PC-3 (cell line): ENCODE measurements around the gene CYS1. TPM values are rescaled to one million over a fixed set of nuclear protein-coding genes. Genes with fewer than 3 reads are reported as not detected.

Experiments
- ATAC-seq: fragments of 200-7000 bp; cut with Tn5 transposase; 2 replicates; pipeline ENCODE4 v1.9.1; 2020; ENCODE audit warnings: mild to moderate bottlenecking, moderate library complexity
- BruUV-seq: library from RNA; stranded (reverse); fragments of 400-500 nt; replicated peaks from 2 replicates; lab custom pipeline; 2021; lab: Mats Ljungman, UMichigan
- CTCF ChIA-PET: fragments of 300-600 bp; sonication (Branson Sonifier 250); formaldehyde crosslinking; loops from one replicate; lab custom pipeline; 2022; ENCODE audit warnings: antibody characterized with exemption; lab: Charles Lee
- POLR2A ChIA-PET: fragments of 300-600 bp; sonication (Branson Sonifier 250); formaldehyde crosslinking; loops from one replicate; lab custom pipeline; 2022; ENCODE audit warnings: antibody characterized with exemption; ENCODE audit not compliant: unreplicated experiment; lab: Charles Lee
- DNase-seq: peaks from one replicate; pipeline ENCODE4 v3.0.0-alpha.2; 2015
- H2AFZ ChIP-seq: fragments of 300-600 bp; sonication (generic); 2 replicates; pipeline ENCODE4 v1.6.0; 2016; ENCODE audit warnings: antibody characterized with exemption, low read length
- H3F3A ChIP-seq: fragments of 300-600 bp; sonication (generic); one replicate; pipeline ENCODE4 v1.6.0; 2017; ENCODE audit warnings: antibody characterized with exemption, low read length, control low read depth, mild to moderate bottlenecking; ENCODE audit not compliant: unreplicated experiment
- H3K27ac ChIP-seq: fragments of 300-600 bp; sonication (generic); 2 replicates; pipeline ENCODE4 v1.5.1; 2016; ENCODE audit warnings: mild to moderate bottlenecking, low read length
- H3K27me3 ChIP-seq: fragments of 300-600 bp; sonication (generic); 2 replicates; pipeline ENCODE4 v1.6.1; 2016; ENCODE audit warnings: low read length, mixed read lengths
- H3K36me3 ChIP-seq: fragments of 300-600 bp; sonication (generic); 2 replicates; pipeline ENCODE4 v1.6.1; 2016; ENCODE audit warnings: low read depth, mixed run types, low read length, mixed read lengths
- H3K4me1 ChIP-seq: fragments of 300-600 bp; sonication (generic); 2 replicates; pipeline ENCODE4 v1.5.1; 2016; ENCODE audit warnings: low read length; ENCODE audit not compliant: insufficient read depth
- H3K4me2 ChIP-seq: fragments of 300-600 bp; sonication (generic); 2 replicates; pipeline ENCODE4 v1.6.0; 2016; ENCODE audit warnings: low read length
- H3K4me3 ChIP-seq: fragments of 300-600 bp; sonication (generic); 2 replicates; pipeline ENCODE4 v1.5.1; 2016; ENCODE audit warnings: mild to moderate bottlenecking, low read length, mixed read lengths
- H3K79me2 ChIP-seq: fragments of 300-600 bp; sonication (generic); 2 replicates; pipeline ENCODE4 v1.6.1; 2017; ENCODE audit warnings: low read length, mixed read lengths
- H3K9ac ChIP-seq: fragments of 300-600 bp; sonication (generic); 2 replicates; pipeline ENCODE4 v1.6.0; 2016; ENCODE audit warnings: mild to moderate bottlenecking, low read length
- H3K9me2 ChIP-seq: fragments of 300-600 bp; sonication (generic); replicated peaks from 2 replicates; pipeline ENCODE4 v1.6.1; 2016; ENCODE audit warnings: mixed run types, low read length, mixed read lengths
- H3K9me3 ChIP-seq: fragments of 300-600 bp; sonication (generic); 2 replicates; pipeline ENCODE4 v1.6.1; 2016; ENCODE audit warnings: low read length, mixed read lengths
- H4K20me1 ChIP-seq: fragments of 300-600 bp; sonication (generic); 2 replicates; pipeline ENCODE4 v1.6.1; 2016; ENCODE audit warnings: low read length, mixed read lengths
- CTCF ChIP-seq: fragments of 300-600 bp; sonication (generic); conservative IDR thresholded peaks from 2 replicates; pipeline ENCODE4 v1.5.1; 2017; ENCODE audit warnings: antibody characterized with exemption, low read depth, mild to moderate bottlenecking, low read length
- EZH2 ChIP-seq: fragments of 300-600 bp; sonication (generic); IDR thresholded peaks from one replicate; pipeline ENCODE4 v1.6.1; 2017; ENCODE audit warnings: antibody characterized with exemption, mild to moderate bottlenecking, low read length; ENCODE audit not compliant: unreplicated experiment
- EZH2phosphoT487 ChIP-seq: fragments of 300-600 bp; sonication (generic); IDR thresholded peaks from 2 replicates; pipeline ENCODE4 v1.6.1; 2018; ENCODE audit warnings: mild to moderate bottlenecking, antibody characterized with exemption, low read length, borderline replicate concordance
- intact Hi-C: fragments of 100-400 bp; cut with micrococcal nuclease; formaldehyde crosslinking; loops from 2 replicates; pipeline ENCODE4 v1.9.0; 2023
- total RNA-seq: library from RNA; depleted of rRNA; stranded (reverse); fragments of >200 nt; gene quantifications from 2 replicates; pipeline ENCODE4 v1.2.3, GENCODE V29; 2014

CYS1 gene
- total RNA-seq, 1 experiment from 2014 or later: 0.15 TPM

DNA sequence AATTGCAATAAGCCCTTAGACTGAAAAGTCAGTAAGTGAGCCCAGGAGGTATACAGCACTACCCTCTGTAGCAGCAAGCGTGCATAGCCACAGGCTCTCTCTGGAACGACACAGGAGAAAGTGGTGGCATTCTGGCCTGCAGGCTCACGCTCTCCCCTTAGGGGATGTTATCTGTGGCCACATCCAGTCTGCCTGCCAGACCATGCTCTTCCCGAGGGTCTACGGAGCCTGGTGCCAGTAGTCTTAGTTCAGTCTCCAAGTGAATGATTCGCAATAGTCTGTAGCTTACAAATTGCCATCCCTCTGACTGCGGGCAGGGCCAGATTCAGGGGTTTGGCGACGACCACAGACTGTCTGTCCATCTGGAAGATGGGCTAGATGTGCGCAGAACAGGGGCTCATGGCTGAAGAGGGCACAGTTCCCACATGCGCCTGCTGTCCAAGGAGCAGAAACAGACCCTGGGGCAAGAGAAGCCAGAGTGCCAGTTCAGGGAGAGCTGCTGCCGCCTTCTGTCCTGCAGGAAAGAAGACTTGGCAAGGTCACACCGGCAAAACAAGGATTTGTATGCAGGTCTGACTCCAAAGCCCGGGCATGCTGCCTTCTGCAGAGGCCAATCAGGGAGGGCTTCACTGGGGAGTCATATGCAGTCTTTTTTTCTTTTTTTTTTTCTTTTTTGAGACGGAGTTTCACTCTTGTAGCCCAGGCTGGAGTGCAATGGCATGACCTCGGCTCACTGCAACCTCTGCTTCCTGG, 40.4 kb downstream of the CYS1 start:
- intact Hi-C loops: no loop called here
- no peak for TF ChIP-seq EZH2phosphoT487
- no peak for TF ChIP-seq EZH2
- no peak for TF ChIP-seq CTCF
- Histone ChIP-seq H3K79me2 (peaks cover 8% of the 10 kb centered on the region), H3K4me3 (no peak overlapping the region), H2AFZ (no peak overlapping the region), H3K4me2 (no peak overlapping the region), H3K27ac (no peak overlapping the region), H3K9me3 (no peaks in the 10 kb centered on the region), H3K27me3 (no peaks in the 10 kb centered on the region), H4K20me1 (no peaks in the 10 kb centered on the region), H3K4me1 (peaks cover 17% of the 10 kb centered on the region), H3K36me3 (no peaks in the 10 kb centered on the region), H3K9ac (no peak overlapping the region), H3K9me2 (no peaks in the 10 kb centered on the region), H3F3A (no peaks in the 10 kb centered on the region)
- BruUV-seq: no TSS peak
- POLR2A ChIA-PET: no interaction called here
- DNase-seq (no peak), ATAC-seq (no peak)
- CTCF ChIA-PET: no interaction called here

DNA sequence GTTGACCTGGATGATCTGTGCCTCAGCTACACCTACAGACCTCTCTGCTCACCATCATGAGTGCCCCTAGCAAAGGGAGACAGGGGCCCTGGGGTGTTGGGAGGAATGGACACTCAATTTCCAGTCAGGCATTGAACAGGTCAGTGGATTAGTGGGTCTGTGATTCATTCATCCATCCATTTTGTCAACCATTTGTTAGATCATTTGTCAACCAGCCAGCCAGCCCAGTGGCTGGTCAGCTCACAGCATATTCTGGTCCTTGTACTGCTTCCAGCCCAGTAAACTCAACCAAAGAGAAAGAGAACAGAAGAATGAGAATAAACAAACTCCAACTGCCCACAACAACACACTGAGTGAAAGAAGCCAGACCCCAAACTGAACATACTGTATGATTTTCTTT, 41.5 kb downstream of the CYS1 start:
- intact Hi-C loops: no loop called here
- TF ChIP-seq CTCF (no peak), EZH2phosphoT487 (no peak), EZH2 (no peak)
- Histone ChIP-seq H2AFZ (no peak overlapping the region), H4K20me1 (no peaks in the 10 kb centered on the region), H3K4me3 (no peak overlapping the region), H3K9me2 (no peaks in the 10 kb centered on the region), H3K27ac (no peak overlapping the region), H3F3A (no peaks in the 10 kb centered on the region), H3K79me2 (no peaks in the 10 kb centered on the region), H3K36me3 (no peaks in the 10 kb centered on the region), H3K4me1 (peaks cover 12% of the 10 kb centered on the region), H3K27me3 (no peaks in the 10 kb centered on the region), H3K9ac (no peak overlapping the region), H3K4me2 (no peak overlapping the region), H3K9me3 (no peaks in the 10 kb centered on the region)
- no peak for DNase-seq
- CTCF ChIA-PET: no interaction called here
- no TSS peak for BruUV-seq
- no peak for ATAC-seq
- POLR2A ChIA-PET: no interaction called here

DNA sequence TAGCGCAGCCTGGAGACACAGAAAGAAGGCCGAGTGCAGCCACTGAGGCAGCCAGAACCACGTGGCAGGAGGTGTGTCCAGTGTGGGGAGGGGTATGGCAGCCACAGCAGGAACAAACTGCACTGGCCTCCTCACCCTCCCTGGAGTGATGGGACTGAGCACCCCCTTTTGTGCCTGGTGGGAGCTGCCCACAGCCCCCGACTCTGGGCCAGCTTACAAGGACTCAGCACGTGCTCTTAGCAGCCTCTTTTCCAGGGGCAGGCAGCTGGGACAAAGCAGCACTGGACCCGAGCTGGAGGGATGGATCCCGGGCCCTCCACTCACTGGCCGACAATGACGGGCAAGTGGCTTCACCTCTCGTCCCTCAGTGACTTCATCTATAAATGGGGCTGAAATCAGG, 42.1 kb downstream of the CYS1 start:
- CTCF ChIA-PET: no interaction called here
- Histone ChIP-seq H3K9ac (no peak overlapping the region), H2AFZ (no peak overlapping the region), H3K4me3 (no peak overlapping the region), H3K9me2 (no peaks in the 10 kb centered on the region), H3K4me2 (no peak overlapping the region), H3K79me2 (no peaks in the 10 kb centered on the region), H3K36me3 (no peaks in the 10 kb centered on the region), H3K27me3 (no peaks in the 10 kb centered on the region), H3K4me1 (peaks cover 12% of the 10 kb centered on the region), H3F3A (no peaks in the 10 kb centered on the region), H4K20me1 (no peaks in the 10 kb centered on the region), H3K27ac (no peak overlapping the region), H3K9me3 (no peaks in the 10 kb centered on the region)
- BruUV-seq: no TSS peak
- intact Hi-C loops: no loop called here
- DNase-seq (no peak), ATAC-seq (no peak)
- TF ChIP-seq EZH2phosphoT487: no peak
- no peak for TF ChIP-seq EZH2
- TF ChIP-seq CTCF: no peak
- POLR2A ChIA-PET: no interaction called here
